HCT116 (cell line): ENCODE data around the gene APBA2. TPM values are rescaled to one million over a fixed set of nuclear protein-coding genes. Genes with fewer than 3 reads are reported as not detected.

Source experiments
- ATAC-seq: fragments of 200-7000 bp; cut with Tn5 transposase; 2 replicates; pipeline ENCODE4 v1.9.1; 2020; ENCODE audit warnings: mild to moderate bottlenecking, moderate library complexity
- BruUV-seq: library from RNA; stranded (reverse); fragments of 400-500 nt; replicated peaks from 2 replicates; lab custom pipeline; 2021; lab: Mats Ljungman, UMichigan
- CTCF ChIA-PET: fragments of 300-600 bp; sonication (Branson Sonifier 250); formaldehyde crosslinking; loops from one replicate; lab custom pipeline; 2021; ENCODE audit warnings: antibody characterized with exemption; lab: Charles Lee
- POLR2A ChIA-PET: fragments of 300-600, 350-600 bp; sonication (Branson Sonifier 250); formaldehyde crosslinking; loops from one replicate; lab custom pipeline; 2021; ENCODE audit warnings: antibody characterized with exemption; lab: Charles Lee
- RAD21 ChIA-PET, 2 experiments: fragments of 300-600 bp; sonication (Branson Sonifier 250); formaldehyde crosslinking; loops; one replicate each; lab custom pipeline; 2023; ENCODE audit warnings: low total read pairs in 2 of 2; ENCODE audit not compliant: uncharacterized antibody in 2 of 2, unreplicated experiment in 2 of 2, low non-redundant PET in 1 of 2; lab: Charles Lee
- DNase-seq: peaks from one replicate; pipeline ENCODE4 v3.0.0-alpha.2; 2010; ENCODE audit warnings: low read depth, low spot score
- H2AFZ ChIP-seq: fragments of 200-600 bp; shearing (Covaris generic), sonication (generic); 2 replicates; pipeline ENCODE4 v1.6.1; 2017; ENCODE audit warnings: low read depth, mixed run types, mixed read lengths, antibody characterized with exemption, low read length; ENCODE audit not compliant: poor library complexity, severe bottlenecking
- H3K27ac ChIP-seq: 2 replicates; pipeline ENCODE4 v1.5.1; 2012; ENCODE audit warnings: low read depth, low read length
- H3K27me3 ChIP-seq: fragments of 200-600 bp; sonication (generic); 2 replicates; pipeline ENCODE4 v1.6.1; 2016; ENCODE audit warnings: mixed run types, low read length, mixed read lengths; ENCODE audit not compliant: insufficient read depth
- H3K36me3 ChIP-seq, 2 experiments: fragments of 200-500 bp in 1 of 2; fragments of 200-600 bp in 1 of 2; sonication (Bioruptor generic) in 1 of 2; sonication (generic) in 1 of 2; 2 replicates each; pipeline versions ENCODE4 v1.5.1 to v1.6.1; 2014 to 2016; ENCODE audit warnings: low read length in 2 of 2, inconsistent platforms in 1 of 2, mixed read lengths in 1 of 2, mixed run types in 1 of 2; ENCODE audit not compliant: insufficient read depth in 2 of 2, control insufficient read depth in 1 of 2
- H3K4me1 ChIP-seq, 2 experiments: fragments of 200-600 bp in 1 of 2; sonication (generic) in 1 of 2; 2 replicates each; pipeline versions ENCODE4 v1.5.1 to v1.6.1; 2012 to 2017; ENCODE audit warnings: low read length in 2 of 2, inconsistent platforms in 1 of 2, mild to moderate bottlenecking in 1 of 2, mixed read lengths in 1 of 2, mixed run types in 1 of 2, moderate library complexity in 1 of 2; ENCODE audit not compliant: insufficient read depth in 2 of 2, control insufficient read depth in 1 of 2
- H3K4me2 ChIP-seq: fragments of 200-600 bp; sonication (generic); 2 replicates; pipeline ENCODE4 v1.6.1; 2017; ENCODE audit warnings: mixed run types, low read length, mixed read lengths
- H3K4me3 ChIP-seq, 2 experiments: fragments of 200-600 bp in 1 of 2; sonication (generic) in 1 of 2; replicated peaks in 1 of 2; 2 replicates each; pipeline ENCODE4 v1.5.1; 2011 to 2016; ENCODE audit warnings: low read length in 2 of 2, control low read depth in 1 of 2, low read depth in 1 of 2, mild to moderate bottlenecking in 1 of 2, mixed read lengths in 1 of 2, mixed run types in 1 of 2
- H3K79me2 ChIP-seq: fragments of 200-600 bp; sonication (generic); 2 replicates; pipeline ENCODE4 v1.6.1; 2017; ENCODE audit warnings: mild to moderate bottlenecking, mixed run types, low read length, moderate library complexity, mixed read lengths; ENCODE audit not compliant: insufficient read depth
- H3K9ac ChIP-seq: fragments of 200-600 bp; sonication (generic); 2 replicates; pipeline ENCODE4 v1.6.1; 2016; ENCODE audit warnings: low read length, mixed read lengths
- H3K9me2 ChIP-seq: fragments of 200-600 bp; sonication (generic), shearing (Covaris generic); 2 replicates; pipeline ENCODE4 v1.6.1; 2017; ENCODE audit warnings: mixed run types, mild to moderate bottlenecking, moderate library complexity; ENCODE audit not compliant: insufficient read depth
- H3K9me3 ChIP-seq, 2 experiments: fragments of 200-500 bp in 1 of 2; fragments of 200-600 bp in 1 of 2; sonication (Bioruptor generic) in 1 of 2; sonication (generic) in 1 of 2; 2 replicates each; pipeline ENCODE4 v1.6.1; 2014 to 2017; ENCODE audit warnings: low read length in 2 of 2, mixed read lengths in 2 of 2, inconsistent platforms in 1 of 2, low read depth in 1 of 2, mild to moderate bottlenecking in 1 of 2, mixed run types in 1 of 2, moderate library complexity in 1 of 2; ENCODE audit not compliant: control insufficient read depth in 1 of 2, insufficient read depth in 1 of 2
- H4K20me1 ChIP-seq: fragments of 200-600 bp; sonication (generic), shearing (Covaris generic); 2 replicates; pipeline ENCODE4 v1.6.1; 2017; ENCODE audit warnings: mixed run types, mild to moderate bottlenecking, moderate library complexity; ENCODE audit not compliant: insufficient read depth
- CBX3 ChIP-seq: IDR thresholded peaks from 2 replicates; pipeline ENCODE4 v1.6.1; 2012; ENCODE audit warnings: low read depth
- ELF1 ChIP-seq: IDR thresholded peaks from 2 replicates; pipeline ENCODE4 v1.6.1; 2012; ENCODE audit warnings: low read depth, borderline replicate concordance
- EZH2phosphoT487 ChIP-seq: fragments of 200-600 bp; IDR thresholded peaks from 2 replicates; pipeline ENCODE4 v1.6.1; 2018; ENCODE audit warnings: antibody characterized with exemption, borderline replicate concordance
- FOSL1 ChIP-seq: IDR thresholded peaks from 2 replicates; pipeline ENCODE4 v1.6.1; 2012; ENCODE audit warnings: low read depth
- JUND ChIP-seq: IDR thresholded peaks from 2 replicates; pipeline ENCODE4 v1.6.1; 2012
- MAX ChIP-seq: IDR thresholded peaks from 2 replicates; pipeline ENCODE4 v1.6.1; 2012
- POLR2AphosphoS5 ChIP-seq: IDR thresholded peaks from 2 replicates; pipeline ENCODE4 v1.6.1; 2011; ENCODE audit warnings: mild to moderate bottlenecking, low read depth, low read length, moderate library complexity
- RAD21 ChIP-seq: IDR thresholded peaks from 2 replicates; pipeline ENCODE4 v1.6.1; 2012; ENCODE audit warnings: low read depth, mild to moderate bottlenecking
- SRF ChIP-seq: IDR thresholded peaks from 2 replicates; pipeline ENCODE4 v1.6.1; 2012; ENCODE audit warnings: low read depth
- YY1 ChIP-seq: IDR thresholded peaks from 2 replicates; pipeline ENCODE4 v1.6.1; 2011; ENCODE audit warnings: low read length, low read depth, moderate library complexity, mild to moderate bottlenecking; ENCODE audit not compliant: insufficient replicate concordance; ENCODE audit errors: extremely low read depth
- ZFX ChIP-seq: fragments of 450-650 bp; IDR thresholded peaks from 2 replicates; pipeline ENCODE4 v1.6.1; 2017
- ZNF274 ChIP-seq: fragments of 200-500 bp; sonication (Bioruptor generic); IDR thresholded peaks from 2 replicates; pipeline ENCODE4 v1.6.1; 2014; ENCODE audit warnings: mild to moderate bottlenecking, low read depth, low read length, inconsistent platforms
- intact Hi-C: fragments of 100-400 bp; cut with micrococcal nuclease; formaldehyde crosslinking; loops from 2 replicates; pipeline ENCODE4 v1.10.0; 2022
- total RNA-seq: library from RNA; stranded (reverse); gene quantifications from one replicate; pipeline ENCODE4 v1.2.1, GENCODE V29; 2021; ENCODE audit not compliant: unreplicated experiment
- TF ChIP-seq, protein P1 (sequence below), 3 experiments: fragments of 200-600 bp in 1 of 3; sonication (generic) in 1 of 3; IDR thresholded peaks in 2 of 3; conservative IDR thresholded peaks in 1 of 3; 2 replicates each; pipeline ENCODE4 v1.5.1; 2012 to 2017; ENCODE audit warnings: low read depth in 2 of 3, low read length in 2 of 3, antibody characterized with exemption in 1 of 3, borderline replicate concordance in 1 of 3, control low read depth in 1 of 3, mild to moderate bottlenecking in 1 of 3, mixed read lengths in 1 of 3, mixed run types in 1 of 3, moderate library complexity in 1 of 3; ENCODE audit not compliant: insufficient read depth in 1 of 3

The APBA2 gene
- total RNA-seq, 1 experiment from 2014 or later: 0.47 TPM

GRCh38 chr15:28892789-28893610, 7.2 kb downstream of the APBA2 start:
- no peaks in the 10 kb centered on the region for H3K9me3 ChIP-seq
- no peak overlapping the region for H3K4me3 ChIP-seq
- H3K27me3 ChIP-seq: no peaks in the 10 kb centered on the region
- peaks cover 2 to 7% of the 10 kb centered on the region in 2 experiments; a peak in 3 of 4 replicates for H3K4me1 ChIP-seq
- H3K79me2 ChIP-seq: no peaks in the 10 kb centered on the region
- POLR2A ChIA-PET: no interaction called here
- TF ChIP-seq FOSL1 (no peak), ELF1 (no peak), MAX (no peak), CBX3 (no peak), POLR2AphosphoS5 (no peak), YY1 (no peak), ZFX (no peak), SRF (no peak), RAD21 (no peak), ZNF274 (no peak), EZH2phosphoT487 (no peak), JUND (no peak)
- TF ChIP-seq, protein P1, sequence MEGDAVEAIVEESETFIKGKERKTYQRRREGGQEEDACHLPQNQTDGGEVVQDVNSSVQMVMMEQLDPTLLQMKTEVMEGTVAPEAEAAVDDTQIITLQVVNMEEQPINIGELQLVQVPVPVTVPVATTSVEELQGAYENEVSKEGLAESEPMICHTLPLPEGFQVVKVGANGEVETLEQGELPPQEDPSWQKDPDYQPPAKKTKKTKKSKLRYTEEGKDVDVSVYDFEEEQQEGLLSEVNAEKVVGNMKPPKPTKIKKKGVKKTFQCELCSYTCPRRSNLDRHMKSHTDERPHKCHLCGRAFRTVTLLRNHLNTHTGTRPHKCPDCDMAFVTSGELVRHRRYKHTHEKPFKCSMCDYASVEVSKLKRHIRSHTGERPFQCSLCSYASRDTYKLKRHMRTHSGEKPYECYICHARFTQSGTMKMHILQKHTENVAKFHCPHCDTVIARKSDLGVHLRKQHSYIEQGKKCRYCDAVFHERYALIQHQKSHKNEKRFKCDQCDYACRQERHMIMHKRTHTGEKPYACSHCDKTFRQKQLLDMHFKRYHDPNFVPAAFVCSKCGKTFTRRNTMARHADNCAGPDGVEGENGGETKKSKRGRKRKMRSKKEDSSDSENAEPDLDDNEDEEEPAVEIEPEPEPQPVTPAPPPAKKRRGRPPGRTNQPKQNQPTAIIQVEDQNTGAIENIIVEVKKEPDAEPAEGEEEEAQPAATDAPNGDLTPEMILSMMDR (IDR thresholded peaks at IDR 0.05 in 2 of 3, conservative IDR thresholded peaks at IDR 0.05 in 1 of 3; ENCODE audit: borderline replicate concordance in 1 of 3, insufficient read depth in 1 of 3, low read depth in 2 of 3, low read length in 2 of 3): no peak
- BruUV-seq: no TSS peak
- no peak for DNase-seq
- H3K4me2 ChIP-seq: no peak overlapping the region
- RAD21 ChIA-PET: no interaction called here
- intact Hi-C loops: no loop called here
- H3K36me3 ChIP-seq: no peaks in the 10 kb centered on the region
- no peak overlapping the region for H3K9ac ChIP-seq
- CTCF ChIA-PET: no interaction called here
- no peaks in the 10 kb centered on the region for H3K9me2 ChIP-seq
- no peak for ATAC-seq
- no peak overlapping the region for H2AFZ ChIP-seq
- no peak overlapping the region for H3K27ac ChIP-seq
- H4K20me1 ChIP-seq: no peaks in the 10 kb centered on the region
